Brain microvascular endothelial cell (primary cell): ENCODE measurements around the gene ANKRD45.

Source experiments
- DNase-seq: peaks from one replicate; pipeline ENCODE4 v3.0.0-alpha.2; 2020
- H3K27ac ChIP-seq: fragments of 250-450 bp; sonication (Bioruptor Pico); 2 replicates; pipeline ENCODE4 v1.5.1; 2020; ENCODE audit warnings: mild to moderate bottlenecking, moderate library complexity
- H3K27me3 ChIP-seq: fragments of 250-450 bp; sonication (Bioruptor Pico); replicated peaks from 2 replicates; pipeline ENCODE4 v1.5.1; 2020; ENCODE audit warnings: mild to moderate bottlenecking
- H3K36me3 ChIP-seq: fragments of 250-450 bp; sonication (Bioruptor Pico); replicated peaks from 2 replicates; pipeline ENCODE4 v1.5.1; 2020; ENCODE audit warnings: mild to moderate bottlenecking
- H3K4me3 ChIP-seq: 2 replicates; pipeline ENCODE4 v1.5.1; 2011; ENCODE audit warnings: low read depth, mild to moderate bottlenecking, control low read depth, low read length, moderate library complexity
- in situ Hi-C: cut with HindIII; loops from 2 replicates; pipeline ENCODE4 v1.10.0; 2017; ENCODE audit warnings: low sequenced_read_pairs, low pct_ligation_motif_present
- TF ChIP-seq, protein P1 (sequence below): IDR thresholded peaks from 2 replicates; pipeline ENCODE4 v1.5.1; 2011; ENCODE audit warnings: low read depth, mild to moderate bottlenecking, moderate library complexity, low read length, control low read depth, inconsistent platforms; ENCODE audit errors: missing control alignments

Gene ANKRD45

GRCh38 chr1:173580658-173581057, 89.0 kb downstream of the ANKRD45 start:
- Histone ChIP-seq H3K27ac (no peak overlapping the region), H3K27me3 (no peaks in the 10 kb centered on the region), H3K36me3 (no peaks in the 10 kb centered on the region), H3K4me3 (no peak overlapping the region)
- TF ChIP-seq, protein P1, sequence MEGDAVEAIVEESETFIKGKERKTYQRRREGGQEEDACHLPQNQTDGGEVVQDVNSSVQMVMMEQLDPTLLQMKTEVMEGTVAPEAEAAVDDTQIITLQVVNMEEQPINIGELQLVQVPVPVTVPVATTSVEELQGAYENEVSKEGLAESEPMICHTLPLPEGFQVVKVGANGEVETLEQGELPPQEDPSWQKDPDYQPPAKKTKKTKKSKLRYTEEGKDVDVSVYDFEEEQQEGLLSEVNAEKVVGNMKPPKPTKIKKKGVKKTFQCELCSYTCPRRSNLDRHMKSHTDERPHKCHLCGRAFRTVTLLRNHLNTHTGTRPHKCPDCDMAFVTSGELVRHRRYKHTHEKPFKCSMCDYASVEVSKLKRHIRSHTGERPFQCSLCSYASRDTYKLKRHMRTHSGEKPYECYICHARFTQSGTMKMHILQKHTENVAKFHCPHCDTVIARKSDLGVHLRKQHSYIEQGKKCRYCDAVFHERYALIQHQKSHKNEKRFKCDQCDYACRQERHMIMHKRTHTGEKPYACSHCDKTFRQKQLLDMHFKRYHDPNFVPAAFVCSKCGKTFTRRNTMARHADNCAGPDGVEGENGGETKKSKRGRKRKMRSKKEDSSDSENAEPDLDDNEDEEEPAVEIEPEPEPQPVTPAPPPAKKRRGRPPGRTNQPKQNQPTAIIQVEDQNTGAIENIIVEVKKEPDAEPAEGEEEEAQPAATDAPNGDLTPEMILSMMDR: no peak
- DNase-seq: no peak
- in situ Hi-C loops: no loop called here

DNA sequence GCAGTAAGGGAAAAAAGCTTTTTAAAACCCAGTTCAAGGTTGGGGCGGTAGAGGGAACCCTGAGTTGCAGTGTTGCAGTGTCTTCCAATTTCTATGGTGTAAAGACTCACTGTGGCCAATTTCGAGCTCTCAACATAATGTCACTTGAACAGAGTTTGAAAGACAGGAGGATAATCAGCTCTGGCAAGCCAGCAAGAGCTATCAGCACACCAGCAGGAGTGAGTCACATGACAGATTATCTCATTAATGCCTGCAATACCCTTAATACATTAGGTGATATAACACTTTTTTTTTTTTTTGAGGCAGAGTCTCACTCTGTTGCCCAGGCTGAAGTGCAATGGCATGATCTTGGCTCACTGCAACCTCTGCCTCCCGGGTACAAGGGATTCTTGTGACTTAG, 89.6 kb downstream of the ANKRD45 start:
- TF ChIP-seq, protein P1: no peak
- Histone ChIP-seq H3K36me3 (no peaks in the 10 kb centered on the region), H3K27ac (no peak overlapping the region), H3K4me3 (no peak overlapping the region), H3K27me3 (no peaks in the 10 kb centered on the region)
- in situ Hi-C loops: no loop called here
- DNase-seq: no peak

- Histone ChIP-seq H3K4me3 (no peak overlapping the region), H3K36me3 (no peaks in the 10 kb centered on the region), H3K27me3 (no peaks in the 10 kb centered on the region), H3K27ac (no peak overlapping the region)
- DNase-seq: no peak
- in situ Hi-C loops: no loop called here
- TF ChIP-seq, protein P1: no peak
Observed at GRCh38 chr1:173573596-173573995, 96.1 kb downstream of the ANKRD45 start.

- DNase-seq: no peak
- Histone ChIP-seq H3K36me3 (no peaks in the 10 kb centered on the region), H3K27me3 (no peaks in the 10 kb centered on the region), H3K27ac (no peak overlapping the region), H3K4me3 (no peak overlapping the region)
- TF ChIP-seq, protein P1: no peak
- in situ Hi-C loops: no loop called here
Observed at GRCh38 chr1:173572201-173572873, 97.3 kb downstream of the ANKRD45 start.

GRCh38 chr1:173570370-173571007, 99.2 kb downstream of the ANKRD45 start:
- TF ChIP-seq, protein P1: no peak
- Histone ChIP-seq H3K36me3 (no peaks in the 10 kb centered on the region), H3K4me3 (no peak overlapping the region), H3K27ac (no peak overlapping the region), H3K27me3 (no peaks in the 10 kb centered on the region)
- in situ Hi-C loops: no loop called here
- DNase-seq: no peak
